ENCODE measurements around the gene CEACAM16. TPM values are rescaled to one million over a fixed set of nuclear protein-coding genes. Genes with fewer than 3 reads are reported as not detected.

The CEACAM16 gene
- polyA plus RNA-seq, 1 donor, result not detected

- no CpG with 5 or more reads among the region's 13 CpGs for WGBS (ENCODE audit: insufficient coverage, low lambda C conversion rate)
- DNase-seq, result no peak
- no peaks in the 10 kb centered on the region for H3K27me3 ChIP-seq (ENCODE audit: control insufficient read depth, insufficient read depth, low read length)
- no peak overlapping the region for H3K27ac ChIP-seq (ENCODE audit: low read length)
- H3K36me3 ChIP-seq (ENCODE audit: control insufficient read depth, insufficient read depth, low read length), result no peaks in the 10 kb centered on the region
- peaks cover 25% of the 10 kb centered on the region for H3K4me1 ChIP-seq (ENCODE audit: control insufficient read depth, insufficient read depth, low read length)
- H3K9me3 ChIP-seq (ENCODE audit: control insufficient read depth, low read depth, low read length), result no peaks in the 10 kb centered on the region
- no peak overlapping the region for H3K4me3 ChIP-seq (ENCODE audit: low read length)
These were observed 38.5 kb downstream of the CEACAM16 start for GRCh38 chr19:44737238-44738071.

- no CpG with 5 or more reads among the region's 2 CpGs for WGBS (ENCODE audit: insufficient coverage, low lambda C conversion rate)
- Histone ChIP-seq H3K4me1 (ENCODE audit: control insufficient read depth, insufficient read depth, low read length) (peaks cover 31% of the 10 kb centered on the region), H3K4me3 (ENCODE audit: low read length) (no peak overlapping the region), H3K27me3 (ENCODE audit: control insufficient read depth, insufficient read depth, low read length) (no peaks in the 10 kb centered on the region), H3K27ac (ENCODE audit: low read length) (no peak overlapping the region), H3K9me3 (ENCODE audit: control insufficient read depth, low read depth, low read length) (no peaks in the 10 kb centered on the region), H3K36me3 (ENCODE audit: control insufficient read depth, insufficient read depth, low read length) (no peaks in the 10 kb centered on the region)
- no peak for DNase-seq
These were observed 39.2 kb downstream of the CEACAM16 start for GRCh38 chr19:44738136-44738535.

DNA sequence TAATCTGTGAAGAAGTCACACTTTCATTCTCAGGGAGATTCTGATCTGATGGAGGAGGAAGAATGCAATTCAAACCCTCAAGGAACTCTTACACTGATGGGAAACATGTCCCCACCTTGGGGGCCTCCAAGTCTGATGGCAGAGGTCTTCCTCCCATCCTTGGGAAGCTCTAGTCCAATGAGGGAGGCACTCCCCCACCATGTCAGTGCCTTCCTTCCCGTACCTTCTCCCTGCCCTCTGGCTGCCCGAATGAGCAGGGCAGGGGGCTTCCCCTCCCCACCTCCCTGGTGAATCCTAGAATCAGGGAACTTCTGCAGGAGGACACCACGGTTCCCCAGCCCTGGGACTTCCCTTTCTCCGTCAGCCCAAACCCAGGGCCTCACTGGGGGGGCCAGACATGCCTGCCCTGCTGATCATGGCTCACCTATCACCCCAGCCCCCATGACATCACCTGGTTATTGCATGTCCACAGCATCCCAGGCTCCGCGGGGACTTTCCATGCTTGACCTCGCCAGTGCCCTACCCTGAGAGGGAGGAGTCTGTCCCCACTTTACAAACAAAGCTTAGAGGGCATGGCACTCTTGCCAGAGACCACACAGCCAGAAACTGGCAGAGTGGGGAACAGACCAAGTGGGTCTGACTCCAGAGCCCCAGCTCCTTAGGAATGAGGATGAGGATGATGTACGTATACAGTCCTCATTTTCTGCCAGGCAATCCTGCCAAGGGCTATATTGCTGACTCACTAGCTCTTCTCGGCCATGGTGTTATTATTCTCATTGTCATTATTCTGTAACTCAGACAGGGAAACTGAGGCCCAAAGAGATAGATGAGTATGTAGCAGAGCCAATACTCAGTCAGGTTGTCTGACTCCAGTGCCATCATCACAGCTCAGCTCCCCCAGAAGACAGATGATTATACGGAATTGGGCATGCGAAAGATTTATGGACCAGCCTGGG, 39.9 kb downstream of the CEACAM16 start:
- DNase-seq, result no peak
- H3K9me3 ChIP-seq (ENCODE audit: control insufficient read depth, low read depth, low read length), result no peaks in the 10 kb centered on the region
- WGBS (ENCODE audit: insufficient coverage, low lambda C conversion rate), result 40% methylated on average over 1 of the region's 11 CpGs
- no peaks in the 10 kb centered on the region for H3K36me3 ChIP-seq (ENCODE audit: control insufficient read depth, insufficient read depth, low read length)
- no peak overlapping the region for H3K4me3 ChIP-seq (ENCODE audit: low read length)
- no peaks in the 10 kb centered on the region for H3K27me3 ChIP-seq (ENCODE audit: control insufficient read depth, insufficient read depth, low read length)
- H3K4me1 ChIP-seq (ENCODE audit: control insufficient read depth, insufficient read depth, low read length), result peaks cover 39% of the 10 kb centered on the region
- H3K27ac ChIP-seq (ENCODE audit: low read length), result no peak overlapping the region

GRCh38 chr19:44740351-44740824, 41.4 kb downstream of the CEACAM16 start:
- no peak overlapping the region for H3K4me3 ChIP-seq (ENCODE audit: low read length)
- peaks cover 53% of the 10 kb centered on the region for H3K4me1 ChIP-seq (ENCODE audit: control insufficient read depth, insufficient read depth, low read length)
- H3K27ac ChIP-seq (ENCODE audit: low read length), result no peak overlapping the region
- WGBS (ENCODE audit: insufficient coverage, low lambda C conversion rate), result no CpG with 5 or more reads among the region's 3 CpGs
- H3K9me3 ChIP-seq (ENCODE audit: control insufficient read depth, low read depth, low read length), result no peaks in the 10 kb centered on the region
- peak in 1 of 2 donors; percentile 41 for DNase-seq
- no peaks in the 10 kb centered on the region for H3K27me3 ChIP-seq (ENCODE audit: control insufficient read depth, insufficient read depth, low read length)
- no peaks in the 10 kb centered on the region for H3K36me3 ChIP-seq (ENCODE audit: control insufficient read depth, insufficient read depth, low read length)

DNA sequence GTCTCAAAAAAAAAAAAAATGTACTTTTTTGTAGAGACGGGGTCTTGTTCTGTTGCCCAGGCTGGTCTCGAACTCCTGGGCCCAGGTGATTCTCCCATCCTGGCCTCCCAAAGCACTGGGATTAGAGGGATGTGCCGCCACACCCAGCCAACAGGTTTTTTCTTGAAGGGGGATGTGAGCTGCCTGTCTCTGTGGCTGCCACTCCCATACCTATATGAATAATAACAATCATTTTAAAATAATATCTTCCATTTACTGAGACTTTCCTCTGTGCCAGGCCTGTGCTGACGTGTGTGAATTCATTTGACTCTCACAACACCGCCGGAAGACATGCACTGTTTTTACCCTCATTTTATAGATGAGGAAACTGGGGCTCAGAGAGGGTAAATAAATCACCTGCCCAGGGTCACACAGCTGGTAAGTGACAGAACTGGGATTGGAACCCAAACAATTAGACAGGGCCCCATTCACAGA, 42.3 kb downstream of the CEACAM16 start:
- DNase-seq, result peak in 1 of 2 donors; percentile 44
- H3K4me3 ChIP-seq (ENCODE audit: low read length), result no peak overlapping the region
- H3K4me1 ChIP-seq (ENCODE audit: control insufficient read depth, insufficient read depth, low read length), result peaks cover 61% of the 10 kb centered on the region
- H3K36me3 ChIP-seq (ENCODE audit: control insufficient read depth, insufficient read depth, low read length), result no peaks in the 10 kb centered on the region
- H3K27ac ChIP-seq (ENCODE audit: low read length), result peak overlapping the region; percentile 95
- WGBS (ENCODE audit: insufficient coverage, low lambda C conversion rate), result 40% methylated on average over 1 of the region's 6 CpGs
- no peaks in the 10 kb centered on the region for H3K9me3 ChIP-seq (ENCODE audit: control insufficient read depth, low read depth, low read length)
- H3K27me3 ChIP-seq (ENCODE audit: control insufficient read depth, insufficient read depth, low read length), result no peaks in the 10 kb centered on the region

DNA sequence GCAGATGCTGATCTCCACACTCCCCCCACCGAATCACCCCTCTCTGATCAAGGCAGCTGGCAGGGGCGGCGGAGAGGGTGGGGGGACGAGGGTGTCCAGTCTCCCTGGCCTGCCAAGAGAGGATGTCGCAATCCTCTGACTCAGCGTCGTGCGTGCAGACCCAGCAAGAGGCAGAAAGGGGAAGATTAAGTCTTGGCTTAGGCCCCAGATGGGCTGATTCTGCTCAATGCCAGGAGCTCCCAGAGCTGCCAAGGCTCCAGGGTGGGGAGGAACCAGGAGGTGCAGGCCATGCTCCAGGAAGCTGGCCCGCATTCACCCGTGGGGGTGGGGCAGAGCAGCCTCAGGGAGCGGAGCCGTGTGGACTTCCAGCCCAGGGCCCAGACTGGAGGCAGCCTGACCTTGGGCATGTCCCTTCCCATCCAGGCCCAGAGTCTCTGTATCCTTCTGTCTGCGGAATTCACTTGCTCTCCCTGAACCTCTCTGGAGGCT, 42.9 kb downstream of the CEACAM16 start:
- WGBS (ENCODE audit: insufficient coverage, low lambda C conversion rate), result no CpG with 5 or more reads among the region's 13 CpGs
- Histone ChIP-seq H3K9me3 (ENCODE audit: control insufficient read depth, low read depth, low read length) (no peaks in the 10 kb centered on the region), H3K36me3 (ENCODE audit: control insufficient read depth, insufficient read depth, low read length) (no peaks in the 10 kb centered on the region), H3K4me1 (ENCODE audit: control insufficient read depth, insufficient read depth, low read length) (peaks cover 67% of the 10 kb centered on the region), H3K27me3 (ENCODE audit: control insufficient read depth, insufficient read depth, low read length) (no peaks in the 10 kb centered on the region), H3K27ac (ENCODE audit: low read length) (peak overlapping the region; percentile 95), H3K4me3 (ENCODE audit: low read length) (no peak overlapping the region)
- peak; percentile 98 for DNase-seq

DNA sequence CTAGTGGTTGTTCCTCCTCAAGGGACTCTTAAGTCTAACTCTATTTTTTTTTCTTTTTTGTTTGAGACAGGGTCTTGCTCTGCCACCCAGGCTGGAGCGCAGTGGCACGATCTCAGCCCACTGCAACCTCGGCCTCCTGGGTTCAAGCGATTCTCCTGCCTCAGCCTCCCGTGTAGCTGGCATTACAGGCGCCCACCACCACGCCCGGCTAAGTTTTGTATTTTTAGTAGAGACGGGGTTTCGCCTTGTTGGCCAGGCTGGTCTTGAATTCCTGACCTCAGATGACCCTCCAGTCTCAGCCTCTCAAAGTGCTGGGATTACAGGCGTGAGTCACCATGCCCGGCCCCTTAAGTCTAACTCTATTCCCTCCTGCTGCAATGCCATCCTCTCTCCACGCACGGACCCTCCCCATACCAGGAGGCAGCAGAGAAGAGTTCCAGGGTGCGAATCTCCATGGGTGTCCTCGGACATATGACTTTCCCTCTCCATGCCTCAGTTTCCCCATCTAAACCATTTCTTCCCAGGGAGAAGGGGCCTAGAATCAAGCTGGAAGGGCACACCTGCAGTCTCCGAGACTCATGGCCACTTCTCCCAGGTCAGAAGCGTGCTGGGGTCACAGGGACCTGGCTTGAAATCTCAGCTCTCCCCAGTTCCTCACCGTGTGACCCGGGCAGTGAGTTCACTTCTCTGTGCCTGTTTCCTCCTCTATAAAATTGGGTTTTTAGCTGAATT, 43.5 kb downstream of the CEACAM16 start:
- no peaks in the 10 kb centered on the region for H3K36me3 ChIP-seq (ENCODE audit: control insufficient read depth, insufficient read depth, low read length)
- no CpG with 5 or more reads among the region's 20 CpGs for WGBS (ENCODE audit: insufficient coverage, low lambda C conversion rate)
- H3K4me1 ChIP-seq (ENCODE audit: control insufficient read depth, insufficient read depth, low read length), result peaks cover 69% of the 10 kb centered on the region
- peak overlapping the region; percentile 95 for H3K27ac ChIP-seq (ENCODE audit: low read length)
- no peaks in the 10 kb centered on the region for H3K9me3 ChIP-seq (ENCODE audit: control insufficient read depth, low read depth, low read length)
- no peak for DNase-seq
- no peak overlapping the region for H3K4me3 ChIP-seq (ENCODE audit: low read length)
- H3K27me3 ChIP-seq (ENCODE audit: control insufficient read depth, insufficient read depth, low read length), result no peaks in the 10 kb centered on the region

- Histone ChIP-seq H3K9me3 (ENCODE audit: control insufficient read depth, low read depth, low read length) (no peaks in the 10 kb centered on the region), H3K27me3 (ENCODE audit: control insufficient read depth, insufficient read depth, low read length) (no peaks in the 10 kb centered on the region), H3K4me1 (ENCODE audit: control insufficient read depth, insufficient read depth, low read length) (peaks cover 70% of the 10 kb centered on the region), H3K36me3 (ENCODE audit: control insufficient read depth, insufficient read depth, low read length) (peaks cover 1% of the 10 kb centered on the region), H3K4me3 (ENCODE audit: low read length) (no peak overlapping the region), H3K27ac (ENCODE audit: low read length) (peak overlapping the region; percentile 99)
- DNase-seq, result peak in 1 of 2 donors; percentile 83
- WGBS (ENCODE audit: insufficient coverage, low lambda C conversion rate), result no CpG with 5 or more reads among the region's 3 CpGs
These were observed 46.0 kb downstream of the CEACAM16 start for GRCh38 chr19:44744871-44745332.

DNA sequence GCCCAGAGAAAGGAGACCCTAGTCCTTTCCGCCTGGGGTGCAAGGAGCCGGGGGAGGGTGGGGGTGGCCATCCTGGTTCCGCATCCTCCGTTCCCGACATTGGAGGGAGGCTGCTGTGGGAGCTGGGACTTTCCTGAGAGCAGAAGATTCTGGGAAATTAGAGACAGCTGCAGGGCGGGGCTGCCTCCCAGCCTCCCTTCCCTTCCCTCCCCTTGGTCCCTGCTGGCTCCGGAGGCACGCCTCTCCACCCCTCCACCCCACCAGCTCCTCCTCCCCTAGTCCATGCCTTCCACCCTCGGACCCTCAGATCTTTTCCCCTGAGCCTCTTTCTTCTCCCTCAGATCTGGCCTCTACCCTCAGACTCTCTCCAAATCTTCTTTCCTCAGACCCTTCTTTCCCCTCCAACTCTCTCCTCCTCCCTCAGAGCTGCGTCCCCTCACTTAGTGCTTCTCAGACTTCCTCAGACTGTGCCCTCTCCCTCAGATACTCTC, 46.4 kb downstream of the CEACAM16 start:
- DNase-seq, result peak in 1 of 2 donors; percentile 82
- Histone ChIP-seq H3K27me3 (ENCODE audit: control insufficient read depth, insufficient read depth, low read length) (no peaks in the 10 kb centered on the region), H3K9me3 (ENCODE audit: control insufficient read depth, low read depth, low read length) (no peaks in the 10 kb centered on the region), H3K36me3 (ENCODE audit: control insufficient read depth, insufficient read depth, low read length) (peaks cover 5% of the 10 kb centered on the region), H3K27ac (ENCODE audit: low read length) (peak overlapping the region; percentile 99), H3K4me3 (ENCODE audit: low read length) (no peak overlapping the region), H3K4me1 (ENCODE audit: control insufficient read depth, insufficient read depth, low read length) (peaks cover 70% of the 10 kb centered on the region)
- WGBS (ENCODE audit: insufficient coverage, low lambda C conversion rate), result 60% methylated on average over 1 of the region's 10 CpGs

Data from large intestine (tissue), 3 donors.